Upper lobe of left lung (tissue), 4 donors: ENCODE measurements around the gene ZNF562.

Source experiments
- CTCF ChIP-seq, 6 experiments: fragments of 450-650 bp in 4 of 6; fragments of 200-600 bp in 2 of 6; sonication (generic) in 2 of 6; IDR thresholded peaks; one replicate each; pipeline ENCODE4 v1.5.1; 2016 to 2019; ENCODE audit warnings: antibody characterized with exemption in 6 of 6
- EP300 ChIP-seq, 4 donors: sonication (generic); formaldehyde crosslinking; IDR thresholded peaks; one replicate each; pipeline ENCODE4 v1.5.1; 2017; ENCODE audit warnings: antibody characterized with exemption in 4 of 4, control low read depth in 2 of 4
- POLR2A ChIP-seq, 4 donors: fragments of 450-650 bp; IDR thresholded peaks; one replicate each; pipeline ENCODE4 v1.5.1; 2016 to 2017; ENCODE audit warnings: antibody characterized with exemption in 4 of 4, mild to moderate bottlenecking in 2 of 4
- POLR2AphosphoS5 ChIP-seq, 2 donors: sonication (generic); formaldehyde crosslinking; IDR thresholded peaks; one replicate each; pipeline ENCODE4 v1.5.1; 2017; ENCODE audit warnings: antibody characterized with exemption in 2 of 2

GRCh38 chr19:9597027-9597426, 77.9 kb downstream of the ZNF562 start:
- TF ChIP-seq POLR2A (IDR thresholded peaks at IDR 0.05) (no peak), POLR2AphosphoS5 (IDR thresholded peaks at IDR 0.05) (no peak), CTCF (IDR thresholded peaks at IDR 0.05) (no peak), EP300 (IDR thresholded peaks at IDR 0.05) (no peak)
